Fibroblast of skin of scalp (primary cell): ENCODE results near the gene ZSCAN5C.
"Not testable (repeated sequence)": the region's sequence is repeated elsewhere in the genome, so short reads cannot be mapped to it uniquely, and the experiment has no call there.

Experiments used
- DNase-seq: peaks from one replicate; pipeline ENCODE4 v3.0.0-alpha.2; 2013

The ZSCAN5C gene

DNA sequence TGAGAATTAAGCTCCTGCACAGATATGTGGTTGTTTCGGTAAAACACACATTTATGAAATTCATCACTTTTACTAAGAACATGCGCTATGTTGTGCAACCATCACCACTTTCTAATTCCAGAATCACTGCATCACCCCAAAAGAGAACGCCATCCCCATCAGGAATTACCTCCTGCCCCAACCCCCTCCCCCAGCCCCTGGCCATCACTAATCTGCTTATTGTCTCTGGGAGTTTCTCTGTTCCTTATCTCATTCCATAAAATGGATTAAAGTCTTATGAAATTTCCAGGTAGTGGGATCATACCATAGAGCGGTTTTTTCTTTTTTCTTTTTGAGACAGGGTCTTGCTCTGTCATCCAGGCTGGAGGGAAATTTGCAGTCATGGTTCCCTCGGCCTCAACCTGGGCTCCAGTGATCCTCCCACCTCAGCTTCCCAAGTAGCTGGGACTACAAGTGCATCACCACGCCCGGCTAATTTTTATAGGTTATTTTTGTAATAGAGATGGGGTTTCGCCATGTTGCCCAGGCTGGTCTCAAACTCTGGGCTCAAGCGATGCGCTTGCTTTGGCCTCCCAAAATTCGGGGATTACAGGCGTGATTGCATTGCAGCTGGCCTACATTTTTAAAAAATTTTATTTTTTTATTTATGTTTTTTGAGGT is 8.0 kb upstream of the ZSCAN5C start:
- DNase-seq, result no peak

DNA sequence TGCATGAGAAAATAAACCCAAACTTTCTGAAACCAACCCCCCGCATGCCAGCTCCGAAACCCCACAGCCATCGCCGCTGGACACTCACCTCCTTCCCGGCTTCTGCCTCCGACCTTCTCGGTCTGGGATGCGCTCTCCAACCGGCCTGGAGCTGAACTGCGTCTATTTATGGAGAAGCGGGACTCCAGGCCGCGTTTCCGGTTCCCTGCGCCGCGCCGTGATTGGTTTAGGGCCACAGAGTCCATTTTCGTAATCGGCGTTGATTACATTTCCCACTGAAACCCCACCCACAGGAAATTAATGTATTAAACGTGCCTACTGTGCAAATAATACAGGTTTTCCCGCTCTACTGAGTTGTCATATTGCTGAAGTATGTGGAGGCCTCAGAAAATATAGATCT is 4.4 kb upstream of the ZSCAN5C start, which contains the start of gene ZSCAN5B:
ZSCAN5B (minus strand) TSS at position 138 of the 400 bp plus-strand sequence. CDS start 4,731 bp downstream, outside the sequence.
- DNase-seq, result not testable (repeated sequence)

DNA sequence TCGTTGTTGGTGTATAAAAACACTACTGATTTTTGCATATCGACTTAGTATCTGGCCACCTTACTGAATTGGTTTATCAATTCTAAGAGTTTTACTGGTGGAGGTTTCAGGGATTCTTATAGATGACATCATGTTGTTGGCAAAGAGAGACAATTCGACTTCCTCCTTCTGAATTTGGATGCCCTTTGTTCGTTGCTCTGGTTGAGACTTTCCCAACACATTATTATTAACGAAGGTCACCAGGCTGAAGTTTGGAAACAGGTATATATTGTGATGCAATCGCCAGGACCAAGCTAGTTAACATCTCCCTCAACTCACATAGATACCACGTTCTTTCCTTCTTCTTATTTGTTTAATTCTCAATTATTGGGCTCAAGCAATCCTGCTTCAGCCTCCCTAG is 2.4 kb upstream of the ZSCAN5C start:
- DNase-seq, result no peak

DNA sequence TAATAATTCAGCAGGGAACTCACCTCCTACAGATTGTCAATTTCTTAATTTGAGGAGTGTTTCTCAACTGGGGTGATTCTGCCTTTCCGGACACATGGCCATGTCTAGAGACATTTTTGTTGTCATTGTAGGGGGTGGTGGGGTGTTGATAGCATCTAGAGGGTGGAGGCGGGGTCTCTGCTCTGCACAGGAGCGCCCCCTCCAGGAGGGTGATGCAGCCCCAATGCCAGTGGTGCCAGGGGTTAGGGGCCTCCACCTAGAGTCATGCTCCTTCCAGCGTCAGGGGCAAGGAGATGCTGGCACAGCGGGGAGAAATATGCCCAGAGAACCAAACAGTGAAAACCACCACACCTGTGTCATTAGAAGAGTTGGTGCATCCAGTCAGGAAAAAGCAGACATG is 5.5 kb downstream of the ZSCAN5C start:
- DNase-seq, result not testable (repeated sequence)

DNA sequence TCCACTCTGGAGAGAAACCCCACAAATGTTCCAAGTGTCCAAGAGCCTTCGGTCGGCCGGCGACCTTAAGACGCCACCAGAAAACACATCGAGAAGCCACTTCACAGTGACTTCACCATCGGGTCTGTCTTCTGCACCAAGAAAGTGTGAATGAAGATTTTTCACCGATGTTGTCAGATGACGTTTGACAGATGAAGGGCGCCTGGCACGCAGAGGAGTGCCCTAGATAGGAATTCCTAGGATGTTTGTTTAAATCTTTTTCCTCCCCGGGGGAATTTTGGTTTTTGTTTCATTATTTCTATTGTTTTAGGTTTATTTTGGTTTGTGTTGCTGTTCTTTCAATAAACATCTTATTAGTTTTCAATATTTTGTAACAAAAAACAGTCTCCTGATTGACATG is 7.0 kb downstream of the ZSCAN5C start:
- no peak for DNase-seq

DNA sequence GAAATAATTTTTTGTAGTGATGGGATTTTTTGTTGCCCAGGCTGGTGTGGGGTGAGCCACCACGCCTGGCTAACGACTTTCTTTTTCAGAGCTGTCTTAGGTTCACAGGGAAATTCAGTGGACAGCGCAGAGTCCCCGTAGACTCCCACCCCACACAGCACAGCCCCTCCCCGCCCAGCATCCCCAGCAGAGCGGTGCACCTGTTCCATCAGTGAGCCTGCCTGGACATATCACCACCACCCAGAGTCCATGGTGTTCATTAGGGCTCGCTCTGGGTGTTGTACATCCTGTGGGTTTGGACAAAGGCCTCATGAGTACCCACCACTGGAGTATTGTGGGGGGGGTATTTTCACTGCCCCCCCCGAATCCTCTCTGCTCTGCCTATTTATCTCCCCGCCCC is 8.0 kb downstream of the ZSCAN5C start:
- DNase-seq, result not testable (repeated sequence)

DNA sequence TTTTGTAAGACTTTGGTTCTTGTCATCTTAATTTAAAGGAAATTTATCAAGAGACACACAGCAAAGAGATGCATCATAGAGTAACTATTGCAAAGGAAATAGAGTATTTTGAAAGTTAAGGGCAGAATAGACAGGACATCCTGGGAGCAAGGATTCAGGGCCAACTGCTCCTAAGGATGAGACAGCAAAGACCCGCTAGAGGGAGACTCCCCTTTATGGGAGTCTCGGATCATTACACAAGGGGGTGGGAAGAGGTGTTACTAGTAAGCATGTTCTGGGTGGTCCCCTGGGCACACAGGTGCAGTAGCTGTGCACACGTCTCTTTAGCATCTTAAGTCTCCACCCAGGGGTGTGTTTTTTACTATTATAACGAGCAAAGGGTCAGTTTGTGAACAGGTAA is 9.6 kb downstream of the ZSCAN5C start:
- no peak for DNase-seq

DNA sequence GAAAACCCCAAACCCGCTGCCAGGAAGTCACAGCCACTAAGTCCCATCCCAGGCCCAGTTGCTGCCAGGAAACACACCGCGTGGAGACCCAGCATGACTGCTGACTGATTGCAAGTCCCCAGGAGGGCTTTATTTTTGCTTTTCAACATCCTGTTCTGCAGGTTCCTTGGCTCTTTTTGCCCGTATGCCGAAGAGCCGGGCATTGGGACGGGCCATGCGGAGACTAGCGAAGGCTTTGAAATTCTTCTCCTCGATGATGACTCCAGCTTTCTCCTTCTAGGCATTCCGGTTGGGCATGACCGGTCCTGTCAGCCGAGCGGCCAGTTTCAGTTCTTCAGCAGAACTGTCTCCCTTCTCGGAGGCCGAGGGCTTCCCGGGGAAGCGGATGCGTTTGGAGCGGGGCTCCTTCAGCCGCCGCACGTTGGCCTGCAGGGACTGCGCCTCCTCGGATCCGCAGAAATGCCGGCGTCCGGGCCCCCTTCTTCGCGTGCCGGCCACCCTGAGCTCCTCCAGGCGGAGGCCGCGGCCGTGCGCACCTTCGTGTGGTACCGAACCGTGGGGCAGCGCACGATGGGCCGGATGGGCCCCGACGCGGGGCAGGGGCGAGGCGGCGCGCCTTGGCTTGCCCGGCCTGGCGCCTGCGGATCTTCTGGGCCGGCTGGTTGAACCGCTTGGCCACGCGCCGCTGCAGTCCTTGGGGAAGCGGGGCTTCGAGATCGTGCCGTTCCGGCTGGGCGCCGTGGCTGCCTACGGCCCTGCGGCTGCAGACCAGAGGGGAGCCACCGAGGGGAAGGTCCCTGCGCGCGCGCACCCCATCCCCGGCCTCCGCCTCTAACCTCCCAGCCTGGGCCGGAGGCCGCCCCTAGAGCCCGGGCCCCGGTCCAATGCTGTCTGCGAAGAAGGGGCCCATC is 15.2 kb downstream of the ZSCAN5C start:
- DNase-seq, result peak; percentile 37

DNA sequence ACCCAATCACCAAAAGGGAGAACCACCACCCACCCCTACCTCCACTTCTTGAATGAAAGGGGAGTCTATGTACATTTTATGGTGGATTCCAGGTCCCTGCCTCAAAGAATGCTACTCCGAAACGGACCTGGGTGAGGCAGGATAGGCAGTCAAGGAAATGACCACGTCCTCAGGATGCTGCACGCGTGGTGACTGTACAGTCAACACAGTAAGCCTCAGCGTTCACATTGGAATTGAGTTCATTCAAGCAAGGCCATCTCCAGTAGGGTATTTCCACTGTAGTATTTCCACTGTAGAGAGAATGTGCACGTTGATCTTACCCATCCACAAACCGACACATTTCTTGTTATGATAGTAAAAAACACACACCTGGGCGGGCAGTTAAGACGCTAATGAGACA is 16.9 kb downstream of the ZSCAN5C start:
- no peak for DNase-seq

DNA sequence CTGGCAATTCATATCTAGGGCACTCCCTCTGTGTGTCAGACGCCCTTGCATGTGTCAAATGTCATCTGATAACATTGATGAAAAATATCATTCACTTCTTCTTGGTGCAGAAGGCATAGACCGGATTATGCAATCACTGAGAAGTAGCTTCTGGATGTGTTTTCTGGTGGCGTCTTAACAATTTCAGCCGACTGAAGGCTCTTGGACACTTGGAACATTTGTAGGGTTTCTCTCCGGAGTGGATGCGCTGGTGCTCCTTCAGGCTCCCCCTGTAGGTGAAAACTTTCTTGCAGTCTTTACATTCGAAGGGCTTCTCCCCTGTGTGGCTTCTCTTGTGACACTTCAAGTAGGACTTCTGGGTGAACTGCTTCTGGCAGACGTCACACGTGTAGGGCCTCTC is 19.4 kb downstream of the ZSCAN5C start:
- DNase-seq, result peak; percentile 2

DNA sequence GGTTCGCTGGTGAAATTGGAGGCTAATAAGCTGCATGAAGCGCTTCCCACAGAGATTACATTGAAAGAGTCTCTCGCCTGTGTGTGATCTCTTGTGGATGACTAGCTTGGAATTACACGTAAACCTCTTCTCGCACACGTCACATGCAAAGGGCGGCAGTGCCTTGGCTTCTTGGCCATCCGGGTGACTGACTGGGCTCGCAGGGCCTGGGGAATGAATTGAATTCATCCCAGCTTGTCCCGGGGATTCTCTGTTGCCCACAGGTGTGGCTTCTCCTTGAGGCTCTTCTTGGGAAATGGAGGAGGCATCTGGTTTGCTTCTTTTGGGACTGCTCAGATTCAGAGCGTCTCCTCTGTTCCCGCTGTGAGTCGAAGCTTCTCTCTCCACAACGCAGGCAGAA is 19.8 kb downstream of the ZSCAN5C start:
- no peak for DNase-seq

DNA sequence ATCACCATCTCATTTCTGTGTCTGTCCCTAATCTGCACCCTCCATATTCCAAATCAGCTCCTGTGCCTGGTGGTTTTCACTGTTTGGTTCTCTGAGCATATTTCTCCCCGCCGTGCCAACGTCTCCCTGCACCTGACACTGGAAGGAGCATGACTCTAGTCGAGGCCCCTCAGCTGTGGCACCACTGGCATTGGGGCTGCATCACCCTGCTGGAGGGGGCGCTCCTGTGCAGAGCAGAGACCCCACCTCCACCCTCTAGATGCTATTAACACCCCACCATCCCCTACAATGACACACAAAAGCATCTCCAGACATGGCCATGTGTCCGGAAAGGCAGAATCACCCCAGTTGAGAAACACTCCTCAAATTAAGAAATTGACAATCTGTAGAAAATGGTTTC is 20.8 kb downstream of the ZSCAN5C start:
- DNase-seq, result no peak

DNA sequence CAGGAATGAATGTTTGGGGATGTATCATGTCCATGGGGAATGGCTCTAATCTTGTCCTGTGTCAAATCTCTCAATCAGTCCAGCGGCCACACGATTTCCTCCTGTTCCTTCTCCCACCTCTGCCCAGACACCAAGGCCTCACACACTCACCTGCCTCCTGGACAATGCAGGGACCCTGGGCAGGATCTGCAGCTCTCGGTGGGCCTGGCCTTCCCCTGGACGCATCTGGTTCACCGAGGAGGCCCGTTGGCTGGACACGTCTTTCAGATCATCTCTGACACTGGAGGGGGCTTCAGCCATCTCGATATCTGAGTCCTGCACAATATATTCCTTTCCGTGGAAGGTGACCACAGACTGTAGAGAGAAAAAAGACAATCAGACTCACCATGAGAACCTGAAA is 21.4 kb downstream of the ZSCAN5C start:
- no peak for DNase-seq

DNA sequence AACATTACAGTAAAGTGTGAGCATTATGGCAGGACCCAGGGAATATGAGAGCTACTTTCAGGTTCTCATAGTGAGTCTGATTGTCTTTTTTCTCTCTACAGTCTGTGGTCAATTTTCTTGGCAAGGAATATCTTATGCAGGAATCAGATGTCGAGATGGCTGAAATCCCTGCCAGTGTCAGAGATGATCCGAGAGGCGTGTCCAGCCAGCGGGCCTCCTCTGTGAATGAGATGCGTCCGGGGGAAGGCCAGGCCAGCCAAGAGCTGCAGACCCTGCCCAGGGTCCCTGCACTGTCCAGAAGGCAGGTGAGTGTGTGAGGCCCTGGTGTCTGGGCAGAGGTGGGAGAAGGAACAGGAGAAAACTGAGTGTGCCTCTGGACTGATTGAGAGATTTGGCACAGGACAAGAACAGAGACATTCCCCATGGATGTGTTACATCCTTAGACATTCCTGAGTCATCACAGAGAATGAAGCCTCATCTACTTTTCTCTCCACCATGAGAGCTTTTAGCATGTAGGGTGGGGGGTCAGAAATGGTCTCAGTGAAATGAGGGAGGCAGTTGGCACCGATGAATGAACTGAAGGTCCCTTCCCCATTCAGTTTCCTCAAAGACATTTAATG is 43.2 kb downstream of the ZSCAN5C start:
- peak; percentile 13 for DNase-seq

DNA sequence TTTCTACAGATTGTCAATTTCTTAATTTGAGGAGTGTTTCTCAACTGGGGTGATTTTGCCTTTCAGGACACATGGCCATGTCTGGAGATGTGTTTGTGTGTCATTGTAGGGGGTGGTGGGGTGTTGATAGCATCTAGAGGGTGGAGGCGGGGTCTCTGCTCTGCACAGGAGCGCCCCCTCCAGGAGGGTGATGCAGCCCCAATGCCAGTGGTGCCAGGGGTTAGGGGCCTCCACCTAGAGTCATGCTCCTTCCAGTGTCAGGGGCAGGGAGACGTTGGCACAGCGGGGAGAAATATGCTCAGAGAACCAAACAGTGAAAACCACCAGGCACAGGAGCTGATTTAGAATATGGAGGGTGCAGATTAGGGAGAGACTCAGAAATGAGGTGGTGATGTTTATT is 43.7 kb downstream of the ZSCAN5C start:
- DNase-seq, result not testable (repeated sequence)

DNA sequence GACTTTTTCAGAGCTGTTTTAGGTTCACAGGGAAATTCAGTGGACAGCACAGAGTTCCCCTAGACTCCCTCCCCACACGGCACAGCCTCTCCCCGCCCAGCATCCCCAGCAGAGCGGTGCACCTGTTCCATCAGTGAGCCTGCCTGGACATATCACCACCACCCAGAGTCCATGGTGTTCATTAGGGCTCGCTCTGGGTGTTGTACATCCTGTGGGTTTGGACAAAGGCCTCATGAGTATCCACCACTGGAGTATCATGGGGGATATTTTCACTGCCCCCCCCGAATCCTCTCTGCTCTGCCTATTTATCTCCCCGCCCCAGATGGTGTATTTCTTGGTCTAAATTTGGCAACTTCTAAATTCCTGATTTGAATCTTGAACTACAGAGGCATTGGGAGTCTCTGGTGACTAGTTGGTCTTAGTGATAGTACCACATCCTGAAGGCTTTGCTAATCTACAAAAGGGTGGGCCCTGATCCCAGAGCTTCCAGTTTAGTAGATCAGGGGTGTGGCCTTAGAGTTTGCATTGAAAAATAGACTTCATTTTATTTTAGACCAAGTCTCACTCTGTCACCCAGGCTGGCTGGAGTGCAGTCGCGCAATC is 46.8 kb downstream of the ZSCAN5C start:
- DNase-seq, result not testable (repeated sequence)

DNA sequence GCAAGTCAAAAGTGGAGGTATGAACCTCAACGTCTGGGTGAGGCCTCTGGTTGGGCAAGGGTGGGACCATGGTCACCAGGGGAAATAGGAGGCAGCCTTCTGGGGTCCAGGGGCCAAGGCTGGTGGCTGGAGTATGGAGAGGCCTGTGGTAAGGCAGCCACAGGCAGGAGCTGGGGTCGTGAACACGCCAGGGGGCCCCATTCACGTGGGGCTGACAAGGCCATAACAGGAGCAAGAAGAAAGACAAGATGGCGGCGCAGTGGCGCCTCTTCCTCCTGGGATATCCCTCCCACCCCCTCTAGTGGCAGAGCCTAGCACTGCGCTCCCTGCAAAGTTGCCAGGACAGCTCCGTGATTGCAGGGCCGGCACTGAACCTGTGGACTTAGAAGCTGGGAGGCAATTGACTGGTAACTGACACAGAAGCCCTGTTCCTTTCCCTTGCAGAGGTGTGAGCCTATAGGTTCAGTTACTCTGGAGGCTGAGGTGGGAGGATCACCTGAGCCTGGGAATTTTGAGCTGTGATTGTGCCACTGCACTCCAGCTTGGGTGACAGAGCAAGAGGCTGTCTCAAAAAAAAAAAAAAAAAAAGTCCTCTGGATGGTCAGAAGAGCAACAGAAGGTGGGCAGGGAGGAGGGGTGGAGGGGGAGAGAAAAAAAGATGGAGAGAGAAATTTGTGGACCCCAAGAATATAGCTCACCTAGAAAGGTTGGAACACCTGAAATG is 50.8 kb downstream of the ZSCAN5C start:
- DNase-seq, result peak; percentile 71

DNA sequence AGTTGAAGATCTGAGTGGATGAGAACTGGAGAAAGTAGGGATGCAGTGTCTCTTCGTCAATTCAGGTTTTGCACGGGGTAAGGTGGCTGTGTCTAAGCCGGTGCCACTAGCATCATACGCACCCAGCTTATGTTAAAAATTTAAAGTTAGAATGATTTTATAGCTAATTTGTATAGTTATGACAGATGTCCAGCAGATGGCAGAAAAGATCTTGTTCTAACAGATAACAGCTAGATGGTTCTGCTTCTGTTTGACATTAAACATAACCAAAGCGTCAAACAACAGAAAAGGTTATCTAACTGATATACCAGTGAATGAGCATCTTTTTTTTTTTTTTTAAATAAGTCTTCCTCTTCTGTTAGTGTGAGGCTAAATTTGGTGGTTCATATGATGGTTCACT is 51.7 kb downstream of the ZSCAN5C start:
- peak; percentile 56 for DNase-seq

DNA sequence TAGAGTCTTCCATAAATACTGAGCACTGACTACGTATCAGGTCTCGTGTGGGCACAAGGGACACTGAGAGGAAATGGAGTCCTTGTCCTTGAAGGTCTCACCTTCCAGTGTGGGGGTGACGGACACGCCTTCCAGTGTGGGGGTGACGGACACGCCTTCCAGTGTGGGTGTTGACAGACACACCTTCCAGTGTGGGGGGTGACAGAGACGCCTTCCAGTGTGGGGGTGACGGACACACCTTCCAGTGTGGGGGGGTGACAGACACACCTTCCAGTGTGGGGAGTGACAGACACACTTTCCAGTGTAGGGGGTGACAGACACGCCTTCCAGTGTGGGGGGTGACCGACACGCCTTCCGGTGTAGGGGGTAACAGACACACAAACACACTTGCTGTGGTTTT is 56.2 kb downstream of the ZSCAN5C start:
- no peak for DNase-seq
